Fibroblast of skin of scalp (primary cell): Measurements from ENCODE around the gene MGAT1.
A peak's percentile ranks its signal among the peaks of the same experiment; 100 is the strongest.
"Not testable (repeated sequence)": the region's sequence is repeated elsewhere in the genome, so short reads cannot be mapped to it uniquely, and the experiment has no call there.

Source experiments
- DNase-seq: peaks from one replicate; pipeline ENCODE4 v3.0.0-alpha.2; 2013

The MGAT1 gene

GRCh38 chr5:180803181-180804128, 849 bp upstream of the MGAT1 start:
- peak; percentile 20 for DNase-seq

GRCh38 chr5:180801596-180802324, 846 bp downstream of the MGAT1 start:
- DNase-seq = no peak

- peak; percentile 82 for DNase-seq
Measured at GRCh38 chr5:180799902-180800801, 2.5 kb downstream of the MGAT1 start.

GRCh38 chr5:180799194-180799593, 3.4 kb downstream of the MGAT1 start:
- no peak for DNase-seq

- DNase-seq = no peak
Measured at GRCh38 chr5:180798193-180798592, 4.4 kb downstream of the MGAT1 start.

GRCh38 chr5:180797256-180798192, 5.1 kb downstream of the MGAT1 start:
- DNase-seq = peak; percentile 19

GRCh38 chr5:180795771-180796313, 6.8 kb downstream of the MGAT1 start:
- DNase-seq = no peak

- no peak for DNase-seq
Measured at GRCh38 chr5:180792965-180793287, 9.7 kb downstream of the MGAT1 start.

GRCh38 chr5:180792287-180792964, 10.2 kb downstream of the MGAT1 start:
- DNase-seq = no peak

- no peak for DNase-seq
Measured at GRCh38 chr5:180791611-180792213, 10.9 kb downstream of the MGAT1 start.

- DNase-seq = no peak
Measured at GRCh38 chr5:180790524-180790923, 12.1 kb downstream of the MGAT1 start.

- no peak for DNase-seq
Measured at GRCh38 chr5:180790020-180790419, 12.6 kb downstream of the MGAT1 start.

- not testable (repeated sequence) for DNase-seq
Measured at GRCh38 chr5:180788651-180789410, 13.8 kb downstream of the MGAT1 start.

- peak; percentile 71 for DNase-seq
Measured at GRCh38 chr5:180787711-180788431, 14.7 kb downstream of the MGAT1 start.

- DNase-seq = peak; percentile 21
Measured at GRCh38 chr5:180786531-180787398, 15.8 kb downstream of the MGAT1 start.

GRCh38 chr5:180785794-180786221, 16.8 kb downstream of the MGAT1 start:
- peak; percentile 93 for DNase-seq

GRCh38 chr5:180785121-180785781, 17.4 kb downstream of the MGAT1 start:
- peak; percentile 91 for DNase-seq
